Body of pancreas (tissue), 4 donors: ENCODE measurements around the gene DENND4B. TPM values are rescaled to one million over a fixed set of nuclear protein-coding genes. Genes with fewer than 3 reads are reported as not detected.

Experiments
- ATAC-seq: fragments of 150-250 bp; one replicate; pipeline ENCODE4 v1.9.1; 2016
- DNase-seq, 4 donors: peaks; one replicate each; pipeline ENCODE4 v3.0.0-alpha.2; 2019
- H3K27ac ChIP-seq, 4 donors: fragments of 200-600 bp; sonication (generic); 1 replicate in 3 of 4; 2 replicates in 1 of 4; pipeline versions ENCODE4 v1.5.1 to v1.6.1; 2016 to 2019; ENCODE audit warnings: mild to moderate bottlenecking in 1 of 4, mixed read lengths in 1 of 4, moderate library complexity in 1 of 4
- H3K27me3 ChIP-seq, 2 donors: fragments of 200-600 bp; sonication (generic); one replicate each; pipeline ENCODE4 v1.6.0; 2016; ENCODE audit warnings: mild to moderate bottlenecking in 1 of 2
- H3K36me3 ChIP-seq, 2 donors: fragments of 200-600 bp; sonication (generic); replicated peaks in 1 of 2; 2 replicates each; pipeline ENCODE4 v1.5.1; 2016; ENCODE audit warnings: low read depth in 2 of 2; ENCODE audit not compliant: insufficient read depth in 1 of 2
- H3K4me1 ChIP-seq: fragments of 200-600 bp; sonication (generic); one replicate; pipeline ENCODE4 v1.6.0; 2016
- H3K4me3 ChIP-seq, 2 donors: fragments of 200-600 bp; sonication (generic); 1 replicate in 1 of 2; 2 replicates in 1 of 2; pipeline ENCODE4 v1.5.1; 2016 to 2019
- H3K9me3 ChIP-seq, 3 donors: fragments of 200-600 bp; sonication (generic); 1 replicate in 2 of 3; 2 replicates in 1 of 3; pipeline ENCODE4 v1.5.1; 2016
- POLR2A ChIP-seq, 3 donors: fragments of 450-650 bp; IDR thresholded peaks; one replicate each; pipeline ENCODE4 v1.6.1; 2016; ENCODE audit warnings: antibody characterized with exemption in 3 of 3, mild to moderate bottlenecking in 2 of 3
- WGBS, 2 donors: methylation state at CpG; one replicate each; pipeline ENCODE4 v1.1.5; 2017; 5-methylcytosine and 5-hydroxymethylcytosine counted together
- intact Hi-C: fragments of 100-400 bp; cut with DNase I; formaldehyde crosslinking; loops from one replicate; pipeline ENCODE4 v1.15.1; 2023
- total RNA-seq, 2 donors: library from RNA; depleted of rRNA; stranded (reverse); fragments of >200 nt; gene quantifications; one replicate each; pipeline ENCODE4 v1.1.0, GENCODE V29; 2016
- TF ChIP-seq, protein P1 (sequence below), 7 experiments: fragments of 450-650 bp in 4 of 7; fragments of 200-600 bp in 3 of 7; sonication (generic) in 3 of 7; IDR thresholded peaks; one replicate each; pipeline ENCODE4 v1.5.1; 2016 to 2019; ENCODE audit warnings: antibody characterized with exemption in 7 of 7

The DENND4B gene
- total RNA-seq, 2 donors from 2014 or later = 33.2 to 54.7 TPM

GRCh38 chr1:153970346-153970745, 23.8 kb upstream of the DENND4B start:
- Histone ChIP-seq H3K4me1 (peaks cover 28% of the 10 kb centered on the region), H3K36me3 (peaks cover 7 to 10% of the 10 kb centered on the region in 2 donors), H3K9me3 (no peaks in the 10 kb centered on the region), H3K27me3 (no peaks in the 10 kb centered on the region), H3K27ac (no peak overlapping the region), H3K4me3 (no peak overlapping the region)
- no peak for ATAC-seq
- no peak for DNase-seq
- 36 to 48% methylated on average over 2 of the region's 2 CpGs for WGBS, 2 donors
- no peak for TF ChIP-seq POLR2A (IDR thresholded peaks at IDR 0.05)
- TF ChIP-seq, protein P1, sequence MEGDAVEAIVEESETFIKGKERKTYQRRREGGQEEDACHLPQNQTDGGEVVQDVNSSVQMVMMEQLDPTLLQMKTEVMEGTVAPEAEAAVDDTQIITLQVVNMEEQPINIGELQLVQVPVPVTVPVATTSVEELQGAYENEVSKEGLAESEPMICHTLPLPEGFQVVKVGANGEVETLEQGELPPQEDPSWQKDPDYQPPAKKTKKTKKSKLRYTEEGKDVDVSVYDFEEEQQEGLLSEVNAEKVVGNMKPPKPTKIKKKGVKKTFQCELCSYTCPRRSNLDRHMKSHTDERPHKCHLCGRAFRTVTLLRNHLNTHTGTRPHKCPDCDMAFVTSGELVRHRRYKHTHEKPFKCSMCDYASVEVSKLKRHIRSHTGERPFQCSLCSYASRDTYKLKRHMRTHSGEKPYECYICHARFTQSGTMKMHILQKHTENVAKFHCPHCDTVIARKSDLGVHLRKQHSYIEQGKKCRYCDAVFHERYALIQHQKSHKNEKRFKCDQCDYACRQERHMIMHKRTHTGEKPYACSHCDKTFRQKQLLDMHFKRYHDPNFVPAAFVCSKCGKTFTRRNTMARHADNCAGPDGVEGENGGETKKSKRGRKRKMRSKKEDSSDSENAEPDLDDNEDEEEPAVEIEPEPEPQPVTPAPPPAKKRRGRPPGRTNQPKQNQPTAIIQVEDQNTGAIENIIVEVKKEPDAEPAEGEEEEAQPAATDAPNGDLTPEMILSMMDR (IDR thresholded peaks at IDR 0.05) = no peak
- intact Hi-C loops = no loop called here

- H3K27me3 ChIP-seq = no peaks in the 10 kb centered on the region
- no peak overlapping the region for H3K4me3 ChIP-seq
- TF ChIP-seq POLR2A (IDR thresholded peaks at IDR 0.05) = no peak
- TF ChIP-seq, protein P1 (IDR thresholded peaks at IDR 0.05) = no peak
- no peak for DNase-seq
- WGBS, 2 donors = 93% methylated on average over 2 of the region's 2 CpGs; no CpG with 5 or more reads in 1 of the 2 donors
- no peaks in the 10 kb centered on the region for H3K9me3 ChIP-seq
- ATAC-seq = no peak
- peak overlapping the region in 3 of 4 donors; percentile 89 to 92 (median 91) for H3K27ac ChIP-seq
- intact Hi-C loops = no loop called here
- H3K4me1 ChIP-seq = peaks cover 36% of the 10 kb centered on the region
- peaks cover 0 to 3% of the 10 kb centered on the region in 2 donors for H3K36me3 ChIP-seq
These were observed 22.5 kb upstream of the DENND4B start for GRCh38 chr1:153968972-153969371.

GRCh38 chr1:153968408-153968807, 21.9 kb upstream of the DENND4B start:
- intact Hi-C loops = no loop called here

DNA sequence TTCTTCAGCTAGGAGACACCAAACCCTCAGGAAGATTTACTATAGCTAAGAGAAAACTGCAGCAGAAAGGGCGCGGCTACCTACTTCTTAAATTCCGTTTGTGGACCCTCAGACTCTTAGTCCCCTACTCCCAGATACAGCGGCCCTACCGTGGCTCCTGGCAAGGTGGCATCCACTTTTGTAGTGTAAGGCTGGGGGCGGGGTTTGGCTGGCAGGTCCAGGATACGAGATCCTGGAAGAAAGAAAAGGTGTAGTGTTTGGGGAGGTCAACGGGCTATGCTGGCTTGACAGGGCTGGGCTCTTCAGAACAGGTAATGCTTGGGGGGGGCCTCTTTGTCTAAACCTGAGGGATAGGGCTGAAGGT, 21.5 kb upstream of the DENND4B start:
- peaks cover 39% of the 10 kb centered on the region for H3K4me1 ChIP-seq
- H3K27me3 ChIP-seq = no peaks in the 10 kb centered on the region
- DNase-seq (peak; percentile 77 to 87 (median 80)), ATAC-seq (peak; percentile 24)
- 0 to 2% methylated on average over 8 of the region's 8 CpGs for WGBS, 2 donors
- peak overlapping the region; percentile 11 to 54 for H3K4me3 ChIP-seq
- H3K9me3 ChIP-seq = no peaks in the 10 kb centered on the region
- TF ChIP-seq, protein P1 (IDR thresholded peaks at IDR 0.05) = no peak
- TF ChIP-seq POLR2A (IDR thresholded peaks at IDR 0.05) = no peak
- intact Hi-C loops = no loop called here
- no peaks in the 10 kb centered on the region for H3K36me3 ChIP-seq
- peak overlapping the region; percentile 67 to 92 (median 90) for H3K27ac ChIP-seq

More at GRCh38 chr1:153968408-153968807, 21.9 kb upstream of the DENND4B start:
- Histone ChIP-seq H3K27ac (peak overlapping the region; percentile 67 to 92 (median 90)), H3K4me1 (peaks cover 39% of the 10 kb centered on the region), H3K9me3 (no peaks in the 10 kb centered on the region), H3K27me3 (no peaks in the 10 kb centered on the region), H3K36me3 (no peaks in the 10 kb centered on the region), H3K4me3 (no peak overlapping the region)
- WGBS, 2 donors = 1 to 11% methylated on average over 13 of the region's 13 CpGs
- DNase-seq = no peak
- ATAC-seq = no peak
- no peak for TF ChIP-seq POLR2A (IDR thresholded peaks at IDR 0.05)
- TF ChIP-seq, protein P1 (IDR thresholded peaks at IDR 0.05) = no peak
